ENCODE measurements around the gene BTBD6. TPM values are rescaled to one million over a fixed set of nuclear protein-coding genes. Genes with fewer than 3 reads are reported as not detected.

BTBD6 gene
- total and polyA plus RNA-seq, 9 of the 15 experiments (the other 6 are each of a cell fraction or from before 2014, with no cell fraction given), result not detected

- no peak for TF ChIP-seq ETV1 (tag; conservative IDR thresholded peaks at IDR 0.05; ENCODE audit: low read depth)
- TF ChIP-seq TBL1XR1 (IDR thresholded peaks at IDR 0.05; ENCODE audit: low read length in 2 of 2), result no peak
- TF ChIP-seq ZNF740 (CRISPR knock-in tag; IDR thresholded peaks at IDR 0.05), result no peak
- TF ChIP-seq ZNF740 (tag; IDR thresholded peaks at IDR 0.05), result no peak
- no peak for TF ChIP-seq ZNF280A (IDR thresholded peaks at IDR 0.05; ENCODE audit: low read depth, partially characterized antibody)
- no peak for TF ChIP-seq KAT2B (IDR thresholded peaks at IDR 0.05; ENCODE audit: low read depth, low read length)
- TF ChIP-seq SAP30 (IDR thresholded peaks at IDR 0.05; ENCODE audit: borderline replicate concordance, insufficient read depth, low read depth, low read length, poor library complexity, severe bottlenecking), result no peak
- TF ChIP-seq SFPQ (IDR thresholded peaks at IDR 0.05; ENCODE audit: low read depth, low read length), result no peak
- no peak for TF ChIP-seq RERE (CRISPR knock-in tag; IDR thresholded peaks at IDR 0.05; ENCODE audit: borderline replicate concordance)
- no peak for TF ChIP-seq HMG20B (CRISPR knock-in tag; IDR thresholded peaks at IDR 0.05)
- TF ChIP-seq CBX1 (IDR thresholded peaks at IDR 0.05; ENCODE audit: low read depth), result no peak
- no peak for TF ChIP-seq NCOA6 (IDR thresholded peaks at IDR 0.05)
- no peak for TF ChIP-seq SPI1 (IDR thresholded peaks at IDR 0.05; ENCODE audit: borderline replicate concordance, low read depth, low read length)
Observed at GRCh38 chr14:105283899-105284298, 35.6 kb downstream of the BTBD6 start (continued).
